HG02852 (cell line): Measurements from ENCODE around the gene DNMBP.
A peak's percentile ranks its signal among the peaks of the same experiment; 100 is the strongest.
"Not testable (repeated sequence)": the region's sequence is repeated elsewhere in the genome, so short reads cannot be mapped to it uniquely, and the experiment has no call there.

ENCODE experiments used
- ATAC-seq: cut with Tn5 transposase; IDR thresholded peaks from one replicate; pipeline ENCODE4 v1.9.1; 2021; ENCODE audit warnings: mild to moderate bottlenecking, moderate library complexity; ENCODE audit not compliant: unreplicated experiment

The DNMBP gene

DNA sequence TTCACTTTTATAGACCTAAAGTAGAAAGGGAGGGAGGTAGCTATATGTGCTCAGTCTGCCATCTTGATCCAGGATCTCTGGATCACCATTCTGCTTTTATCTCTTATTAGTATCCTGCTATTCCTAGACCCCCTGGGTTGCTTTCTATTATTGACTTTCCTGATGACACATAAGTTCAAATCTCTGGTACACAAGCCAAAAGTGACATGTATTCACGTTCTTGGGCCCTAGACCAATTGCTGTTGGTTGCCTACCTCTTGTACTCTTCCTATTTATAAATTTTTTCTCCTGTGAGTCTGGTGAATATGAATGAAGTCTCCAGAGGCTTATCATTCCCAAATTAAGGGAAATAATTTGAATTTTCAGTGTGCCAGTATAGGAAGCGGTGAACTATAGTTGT is 56.9 kb downstream of the DNMBP start:
- no peak for ATAC-seq

DNA sequence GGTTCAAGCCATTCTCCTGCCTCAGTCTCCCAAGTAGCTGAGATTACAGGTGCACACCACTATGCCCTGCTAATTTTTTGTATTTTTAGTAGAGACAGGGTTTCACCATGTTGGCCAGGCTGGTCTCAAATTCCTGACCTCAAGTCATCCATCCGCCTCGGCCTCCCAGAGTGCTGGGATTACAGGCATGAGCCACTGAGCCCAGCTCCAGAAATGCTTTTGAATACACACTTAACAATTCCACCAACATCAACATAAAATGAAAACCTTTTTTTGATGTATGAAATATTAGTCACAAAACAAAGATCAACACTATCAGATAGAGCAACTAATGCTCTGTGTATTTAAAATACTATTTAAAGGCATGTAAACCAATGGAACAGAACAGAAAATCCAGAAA is 63.7 kb downstream of the DNMBP start:
- not testable (repeated sequence) for ATAC-seq

DNA sequence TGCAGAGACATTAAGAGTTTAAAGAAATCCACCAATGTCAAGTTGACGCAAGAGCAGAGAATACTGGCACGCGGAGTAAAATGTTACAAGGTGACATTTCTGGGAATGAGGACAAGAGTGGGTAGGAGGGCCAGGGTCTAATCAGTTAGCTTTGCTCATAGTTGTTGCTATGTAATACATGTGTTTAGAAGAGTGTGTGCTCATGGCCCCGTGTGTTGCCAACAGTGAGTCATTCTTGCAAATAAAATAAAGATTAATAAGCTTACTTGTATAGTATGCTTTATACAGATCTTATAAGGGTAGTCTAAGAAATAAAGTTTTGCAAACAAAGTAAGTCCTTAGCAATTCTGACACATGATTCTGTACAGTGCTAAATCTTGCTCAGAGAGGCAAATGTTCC is 64.5 kb downstream of the DNMBP start:
- no peak for ATAC-seq

DNA sequence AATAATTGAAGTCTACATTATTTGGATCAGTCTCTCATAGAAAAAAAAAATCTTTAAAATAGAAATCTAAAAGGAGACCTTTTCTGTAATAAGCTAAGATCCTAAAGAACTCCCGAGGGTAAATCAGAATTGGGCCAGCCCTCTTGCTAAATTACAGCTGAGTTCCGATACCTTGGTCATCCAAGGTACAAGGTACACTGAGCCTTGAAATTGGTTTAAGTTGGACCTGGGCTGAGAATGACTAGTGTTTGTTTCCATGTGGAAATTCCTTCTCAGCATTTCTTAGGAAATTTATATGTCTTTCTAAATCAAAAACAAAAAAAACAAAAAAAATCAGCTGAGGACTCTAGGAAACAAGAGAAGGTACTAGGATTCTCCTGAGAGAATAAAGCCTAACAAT is 64.9 kb downstream of the DNMBP start:
- ATAC-seq, result no peak

DNA sequence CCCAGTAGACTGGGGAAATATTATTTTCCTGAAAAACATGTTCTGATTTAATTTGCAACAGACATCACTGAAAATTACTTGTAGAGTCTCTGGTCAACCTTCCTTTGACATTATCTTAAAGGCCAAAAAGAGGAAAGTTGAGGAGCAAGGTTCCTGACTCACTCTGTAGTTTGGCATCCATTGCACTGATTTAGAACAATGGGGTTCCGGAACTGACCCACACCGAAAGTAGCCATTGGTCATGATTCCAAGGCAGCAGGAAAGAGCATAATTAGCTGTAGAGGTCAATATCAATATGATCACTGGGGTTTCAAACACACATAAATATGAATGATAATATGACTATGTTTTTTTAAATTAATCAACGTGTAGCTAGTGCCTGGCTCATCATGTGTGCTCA is 65.8 kb downstream of the DNMBP start:
- ATAC-seq, result no peak

DNA sequence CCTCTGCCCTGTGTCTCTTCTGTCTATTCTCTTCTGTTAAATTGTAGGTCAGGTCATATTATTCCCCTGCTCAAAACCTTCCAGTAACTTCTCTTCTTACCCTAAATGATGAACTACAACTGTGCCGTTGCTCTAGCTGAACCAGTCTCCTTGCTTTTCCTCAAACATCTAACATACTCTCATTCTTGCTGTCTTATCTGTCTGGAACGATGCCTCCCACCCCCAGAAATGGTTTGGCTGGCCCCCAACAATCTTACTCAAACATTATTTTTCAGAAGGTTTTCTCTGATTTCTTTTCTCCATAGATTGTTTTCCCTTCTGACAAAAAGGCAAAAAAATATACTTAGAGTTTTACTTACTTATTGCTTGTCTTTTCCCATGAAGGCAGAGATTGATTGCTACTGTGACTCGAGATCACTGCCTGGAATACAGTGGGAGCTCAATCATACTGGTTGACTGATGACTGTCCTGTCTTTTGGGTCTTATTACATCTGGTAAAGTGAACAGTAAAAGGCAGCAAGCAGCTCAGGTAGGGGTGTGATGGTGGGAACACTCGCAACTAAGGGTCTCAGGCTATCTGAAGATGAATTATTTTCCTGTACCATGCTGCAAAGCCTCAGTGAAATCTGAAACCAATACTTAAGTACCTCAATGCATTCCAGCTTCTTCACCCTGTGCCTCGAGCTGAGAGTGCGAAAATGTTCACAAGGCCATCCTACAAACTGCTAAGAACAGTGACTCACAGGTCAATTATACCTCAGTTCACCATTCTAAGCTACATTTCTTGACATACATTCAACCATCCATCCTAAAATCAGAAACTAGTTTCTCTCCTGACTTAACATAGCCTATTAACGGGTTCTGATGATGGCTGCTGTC is 67.6 kb downstream of the DNMBP start:
- no peak for ATAC-seq

DNA sequence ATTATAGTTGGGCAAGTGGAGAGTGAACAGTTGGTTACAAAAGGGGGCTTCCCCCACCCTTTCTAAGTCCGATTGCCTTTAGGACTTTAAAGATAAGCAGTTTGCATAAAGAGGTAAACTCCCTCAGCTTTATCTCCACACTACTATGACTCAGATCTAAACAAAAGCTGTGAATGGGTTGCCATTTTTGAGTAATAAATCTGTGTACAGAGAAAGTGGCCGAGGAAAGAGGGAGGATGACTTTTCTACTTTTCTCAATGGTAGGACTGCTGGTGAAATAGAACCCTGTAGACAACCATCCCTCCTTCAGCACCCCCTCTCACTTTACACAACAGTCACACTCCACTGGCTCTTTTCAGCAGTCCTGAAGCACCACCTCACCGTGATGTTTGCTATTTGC is 71.2 kb downstream of the DNMBP start:
- ATAC-seq, result peak; percentile 91

DNA sequence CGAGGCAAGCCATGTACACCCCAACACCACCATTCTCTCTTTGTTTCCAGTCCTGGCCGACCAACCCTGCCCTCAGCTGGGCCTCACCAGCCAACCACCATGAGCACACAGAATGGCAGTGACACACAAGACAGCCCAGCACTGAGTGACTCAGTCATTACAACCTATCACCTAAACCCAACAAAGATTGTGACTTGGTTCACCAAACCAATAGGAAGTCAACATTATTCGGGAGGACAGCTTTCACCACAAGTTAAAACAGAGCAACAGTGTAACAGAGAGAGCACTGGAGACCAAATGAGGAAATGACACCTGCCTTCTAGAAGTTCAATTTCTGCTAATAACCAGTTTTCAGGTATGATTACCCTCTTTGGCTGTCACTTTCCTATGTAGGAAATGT is 72.1 kb downstream of the DNMBP start:
- no peak for ATAC-seq

DNA sequence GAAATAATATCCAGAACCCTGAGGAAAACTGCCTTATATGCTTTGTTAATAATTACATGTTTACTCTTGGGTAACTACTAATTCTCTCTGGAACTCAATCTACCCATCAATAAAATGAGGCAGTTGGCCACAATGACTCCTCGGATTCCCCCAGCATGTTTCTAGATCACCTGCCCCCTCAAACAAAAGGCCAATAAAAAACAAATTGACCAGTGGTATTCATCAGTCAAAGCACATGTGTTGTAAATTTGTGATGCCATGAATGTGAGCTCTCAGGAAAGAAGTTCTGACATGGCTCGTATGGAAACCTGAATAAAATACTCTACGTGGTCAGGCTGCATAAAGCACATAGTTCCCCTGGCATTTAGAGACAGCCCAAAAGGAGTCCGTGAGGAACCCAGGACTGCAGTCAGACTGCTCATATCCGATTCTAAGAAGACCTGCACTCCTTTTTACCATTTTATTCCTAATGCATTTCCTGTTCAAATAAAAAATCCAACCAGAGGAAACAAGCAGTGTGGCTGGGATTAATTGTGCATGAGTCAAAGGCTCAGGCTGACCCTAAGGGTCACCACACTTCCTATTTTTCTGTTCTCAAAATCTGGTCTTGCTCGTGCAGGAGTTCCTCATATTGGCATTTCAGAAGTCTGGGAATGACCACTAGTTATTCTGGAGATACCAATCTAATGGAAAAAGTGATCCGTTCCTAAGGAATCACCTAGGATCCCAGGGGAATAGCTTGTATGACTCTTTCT is 77.4 kb downstream of the DNMBP start:
- not testable (repeated sequence) for ATAC-seq

DNA sequence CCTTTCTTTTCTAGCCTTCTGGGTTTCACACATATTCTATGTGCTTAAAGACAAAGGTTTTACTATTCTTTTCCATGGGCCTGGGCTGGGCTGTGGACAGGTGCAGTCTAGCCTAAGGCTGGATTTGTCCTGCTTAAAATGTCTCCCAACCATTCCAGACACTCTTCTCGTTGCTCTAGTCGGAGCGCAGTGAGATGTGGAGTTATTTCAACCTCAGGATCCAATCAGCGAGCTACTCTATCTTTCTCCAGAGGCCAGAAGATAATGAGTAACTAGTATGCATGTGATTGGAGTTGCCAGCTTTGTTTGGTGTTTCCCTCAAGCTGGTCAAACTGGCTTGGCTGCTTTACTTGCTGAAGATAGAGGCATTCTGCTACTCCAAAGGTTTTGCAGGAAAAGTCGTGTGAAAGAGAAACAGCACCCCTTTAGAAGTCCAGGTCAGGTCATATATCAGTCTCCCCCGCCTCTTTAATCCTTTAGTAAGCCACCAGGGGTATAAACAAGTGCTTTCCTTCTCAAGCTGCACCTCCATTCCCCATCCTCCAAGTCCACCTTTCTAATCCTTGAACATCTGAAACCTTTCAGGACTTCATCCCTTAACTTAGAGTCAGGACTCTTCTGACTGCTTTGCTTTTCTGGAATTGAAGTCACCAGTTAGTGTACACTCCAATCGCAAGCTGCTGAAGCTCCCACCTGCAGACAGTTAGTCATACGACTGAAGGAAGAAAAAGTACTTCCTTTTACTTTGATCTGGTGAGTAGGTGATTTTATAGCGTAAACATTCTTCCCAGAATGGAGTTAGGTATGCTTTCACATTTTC is 78.8 kb downstream of the DNMBP start:
- no peak for ATAC-seq

DNA sequence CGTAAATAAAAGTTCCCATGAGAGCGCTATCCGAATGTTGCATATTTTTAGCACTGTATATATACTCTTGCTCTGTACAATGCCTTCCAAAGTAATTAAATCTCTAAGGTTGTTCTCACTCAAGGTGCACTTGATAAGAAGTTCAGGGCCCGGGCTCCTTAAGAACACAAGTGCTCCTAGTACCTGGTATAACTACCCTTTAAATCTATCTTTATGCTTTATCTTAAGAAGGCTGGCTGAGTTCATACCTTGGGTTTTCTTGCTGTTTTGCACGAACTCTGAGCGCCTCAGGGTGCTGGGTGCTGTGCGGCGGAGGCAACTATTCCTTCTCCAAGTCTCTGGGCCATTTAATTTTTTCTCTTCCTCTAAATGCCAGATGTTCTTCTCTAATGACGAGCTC is 80.4 kb downstream of the DNMBP start:
- no peak for ATAC-seq

DNA sequence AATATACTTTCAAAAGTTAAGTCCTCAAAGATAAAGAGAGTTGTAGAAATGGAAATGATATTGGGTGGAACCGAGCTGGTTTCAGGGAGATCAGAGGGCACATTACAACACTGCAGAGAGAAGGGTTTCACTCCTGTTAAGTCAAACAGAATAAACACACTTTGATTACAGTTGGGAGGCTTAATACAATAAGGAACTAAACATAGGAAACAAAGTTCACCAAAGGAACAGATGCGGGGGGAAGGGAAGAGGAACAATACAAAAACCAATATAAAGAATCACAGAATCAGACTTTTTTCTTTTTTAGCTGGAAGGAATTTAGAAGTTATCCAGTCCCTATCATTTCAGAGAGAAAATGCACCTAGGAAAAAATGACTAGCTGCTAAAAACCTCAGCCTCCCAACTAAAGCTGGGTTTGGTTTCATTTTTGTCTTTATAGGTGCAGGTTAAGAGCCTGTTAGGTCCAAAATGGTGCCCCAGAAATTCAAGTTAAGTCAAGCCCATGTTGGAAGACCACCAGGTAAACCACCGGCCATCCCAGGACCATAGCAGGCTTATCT is 81.9 kb downstream of the DNMBP start:
- no peak for ATAC-seq

DNA sequence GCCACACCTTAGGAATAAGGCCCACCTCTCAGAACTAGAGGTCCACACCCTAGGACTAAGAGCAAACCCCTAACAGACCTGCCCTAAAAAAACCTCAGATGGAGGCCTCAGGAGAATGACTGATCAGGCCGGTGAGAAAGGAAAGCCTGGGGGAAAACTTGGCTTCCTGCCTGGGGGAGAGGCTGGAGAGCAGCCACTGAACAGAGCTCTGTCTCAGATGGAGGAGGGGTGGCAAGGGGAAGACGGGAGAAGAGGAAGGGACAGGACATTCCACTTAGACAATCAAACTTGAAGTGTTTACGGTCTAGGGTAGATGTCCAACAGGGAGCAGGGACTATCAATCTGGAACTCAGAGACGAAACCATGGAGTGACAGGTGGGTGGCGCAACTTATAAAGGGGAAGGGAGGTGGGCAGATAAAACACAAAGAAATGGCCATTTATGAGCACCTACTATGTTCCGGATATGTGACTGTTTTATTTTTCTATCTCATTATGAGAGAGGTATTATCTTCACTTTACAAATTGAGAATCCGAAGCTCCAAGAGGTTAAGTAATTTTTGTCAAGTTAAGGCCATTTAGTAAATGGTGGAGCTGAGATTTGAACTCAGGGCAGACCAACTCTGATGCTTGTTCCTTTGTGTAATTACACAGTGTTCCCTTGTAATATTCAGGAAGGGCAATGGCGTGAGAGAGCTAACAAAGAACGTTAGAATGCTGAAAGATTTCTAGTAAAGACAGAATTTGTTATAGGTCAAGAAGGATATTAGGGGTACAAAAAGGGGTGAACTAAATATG is 82.6 kb downstream of the DNMBP start:
- no peak for ATAC-seq

DNA sequence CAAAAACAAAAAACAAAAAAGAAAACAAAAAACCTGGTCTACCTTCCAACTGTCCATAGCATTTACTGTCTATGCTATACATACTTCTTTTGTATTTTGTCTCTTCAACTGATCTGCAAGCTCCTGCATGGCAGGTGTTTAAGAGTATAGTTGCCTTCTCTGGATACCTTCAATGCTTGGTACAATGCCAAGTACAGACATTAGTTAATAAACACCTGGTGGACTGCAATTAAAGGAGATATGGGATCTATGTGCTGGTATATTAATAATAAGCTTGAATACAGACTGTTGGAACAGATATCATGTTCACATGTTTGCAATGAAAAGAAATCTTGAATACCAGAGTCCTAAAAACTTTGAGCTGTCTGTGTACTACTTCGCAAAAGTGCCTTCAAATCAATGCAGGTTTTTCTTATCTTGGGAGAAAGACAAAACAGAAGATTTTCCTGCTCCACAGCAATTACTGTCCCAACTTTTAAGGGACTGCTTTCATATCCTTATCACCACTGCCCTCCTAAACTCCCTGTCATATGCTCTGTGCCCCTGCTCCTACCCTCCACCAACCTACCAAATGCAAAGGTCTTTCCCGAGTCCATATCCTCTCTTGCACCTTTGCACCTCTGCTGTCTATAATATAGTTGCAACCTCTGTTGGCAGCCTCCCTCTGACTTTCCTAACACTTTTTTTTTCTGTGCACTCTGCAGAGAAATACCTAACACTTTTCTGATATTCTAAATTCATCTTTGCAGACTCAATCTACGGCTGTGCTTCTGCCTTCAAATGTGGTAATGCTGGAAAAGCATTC is 85.1 kb downstream of the DNMBP start:
- ATAC-seq, result no peak

DNA sequence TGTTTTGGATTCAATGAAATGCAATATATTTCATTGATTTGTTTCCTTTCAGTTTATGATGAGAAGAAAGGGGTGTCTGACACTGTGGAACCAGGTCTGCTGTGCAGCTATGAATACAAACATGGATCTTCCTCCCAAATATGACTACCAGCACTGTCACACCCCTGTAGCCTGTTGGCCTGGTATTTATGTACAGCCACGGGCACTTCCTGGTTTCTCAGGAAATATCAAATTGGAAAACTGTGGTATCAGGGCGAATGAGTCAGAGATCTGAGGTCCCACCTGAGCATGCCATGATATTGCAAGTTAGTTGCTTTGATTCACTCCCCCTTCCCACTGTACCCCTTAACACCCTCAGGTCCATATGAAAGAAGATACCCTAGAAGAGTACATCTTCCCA is 87.8 kb downstream of the DNMBP start:
- ATAC-seq, result no peak

DNA sequence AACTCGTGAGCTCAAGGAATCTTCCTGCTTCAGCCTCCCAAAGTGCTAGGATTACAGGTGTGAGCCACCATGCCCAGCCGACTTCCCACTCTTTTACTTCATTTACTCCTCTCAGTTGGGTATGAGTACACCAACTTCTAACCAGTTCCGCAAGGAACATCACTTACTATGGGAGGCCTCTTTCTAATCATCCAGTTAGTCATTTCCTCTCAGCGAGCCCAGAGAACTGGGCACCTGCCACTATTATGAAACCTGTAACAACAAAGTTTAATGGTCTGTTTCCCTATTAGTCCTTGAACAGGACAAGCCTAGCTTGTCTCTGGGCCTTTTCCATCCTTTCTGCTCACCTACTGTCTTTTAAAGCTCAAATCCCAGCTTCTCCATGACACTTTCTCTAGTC is 88.8 kb downstream of the DNMBP start:
- no peak for ATAC-seq

DNA sequence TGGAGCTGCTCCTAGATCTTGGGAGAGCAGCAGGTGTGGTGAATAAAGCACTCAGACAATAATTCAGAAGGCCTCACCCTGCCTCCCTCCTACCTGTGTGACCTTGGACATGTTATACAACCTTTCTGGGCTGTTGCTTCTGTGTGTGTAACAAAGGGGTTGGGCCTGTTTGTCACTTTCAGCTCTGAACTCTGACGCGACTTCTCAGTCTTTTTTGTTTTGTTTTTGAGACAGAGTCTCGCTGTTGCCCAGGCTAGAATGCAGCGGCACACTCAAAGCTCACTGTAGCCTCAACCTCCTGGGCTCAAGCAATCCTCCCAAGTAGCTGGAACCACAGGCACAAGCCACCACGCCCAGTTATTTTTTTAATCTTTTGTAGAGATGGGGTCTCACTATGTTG is 89.3 kb downstream of the DNMBP start:
- ATAC-seq, result no peak

DNA sequence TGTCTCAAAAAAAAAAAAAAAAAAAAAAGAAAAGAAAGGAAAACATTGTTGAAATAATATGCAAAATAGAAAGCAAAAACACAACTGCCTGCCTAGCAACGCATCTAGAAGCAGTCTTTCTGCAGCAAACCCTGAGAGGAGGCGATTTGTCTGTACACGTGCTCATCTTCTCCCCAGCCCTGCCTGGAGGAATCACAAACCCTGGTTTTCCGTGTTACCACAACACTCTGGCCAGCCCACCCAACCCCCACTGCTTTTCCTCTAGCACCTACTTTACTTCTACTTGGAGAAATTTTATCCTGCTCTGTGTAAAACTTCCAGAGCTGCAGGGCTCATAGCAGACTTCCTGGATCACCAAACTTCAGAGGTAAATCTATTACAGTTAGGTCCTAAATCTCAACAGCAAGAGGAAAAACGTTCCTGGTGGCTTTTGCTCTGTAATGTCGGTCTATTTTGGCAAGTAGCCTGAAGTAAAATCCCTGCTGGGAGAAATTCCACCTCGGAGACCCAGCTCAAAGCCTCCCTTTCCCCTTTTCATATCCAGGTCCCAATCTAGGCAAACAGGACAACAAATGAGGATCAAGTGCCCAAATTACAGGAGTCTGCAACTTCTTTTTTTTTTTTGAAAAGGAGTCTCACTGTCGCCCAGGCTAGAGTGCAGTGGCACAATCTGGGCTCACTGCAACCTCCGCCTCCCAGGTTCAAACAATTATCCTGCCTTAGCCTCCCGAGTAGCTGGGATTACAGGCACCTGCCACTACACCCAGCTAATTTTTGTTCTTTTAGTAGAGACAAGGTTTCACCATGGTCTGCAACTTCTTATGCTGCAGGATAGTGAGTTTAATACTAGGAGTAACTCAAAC is 91.6 kb downstream of the DNMBP start:
- no peak for ATAC-seq

DNA sequence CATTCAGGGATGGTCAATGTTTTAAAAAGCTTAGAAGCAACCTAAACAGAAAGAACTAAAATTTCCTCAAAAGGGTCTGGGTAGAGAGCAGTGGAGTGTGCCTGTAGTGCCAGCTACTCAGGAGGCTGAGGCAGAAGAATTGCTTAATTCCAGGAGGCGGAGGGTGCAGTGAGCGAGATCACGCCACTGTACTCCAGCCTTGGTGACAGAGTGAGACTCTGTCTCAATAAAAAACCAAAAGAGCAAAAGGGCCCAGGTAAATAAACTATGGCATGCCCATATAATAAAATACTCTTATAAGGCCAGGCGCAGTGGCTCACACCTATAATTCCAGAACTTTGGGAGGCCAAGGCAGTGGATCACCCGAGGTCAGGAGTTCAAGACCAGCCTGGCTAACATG is 93.0 kb downstream of the DNMBP start:
- no peak for ATAC-seq
